ENCODE measurements around the gene TRAPPC10. TPM values are rescaled to one million over a fixed set of nuclear protein-coding genes. Genes with fewer than 3 reads are reported as not detected.

The TRAPPC10 gene
- total and polyA plus RNA-seq, 10 of the 15 experiments (the other 5 are each of a cell fraction or from before 2014, with no cell fraction given), result 1.1 to 39.6 (median 28.2) TPM

DNA sequence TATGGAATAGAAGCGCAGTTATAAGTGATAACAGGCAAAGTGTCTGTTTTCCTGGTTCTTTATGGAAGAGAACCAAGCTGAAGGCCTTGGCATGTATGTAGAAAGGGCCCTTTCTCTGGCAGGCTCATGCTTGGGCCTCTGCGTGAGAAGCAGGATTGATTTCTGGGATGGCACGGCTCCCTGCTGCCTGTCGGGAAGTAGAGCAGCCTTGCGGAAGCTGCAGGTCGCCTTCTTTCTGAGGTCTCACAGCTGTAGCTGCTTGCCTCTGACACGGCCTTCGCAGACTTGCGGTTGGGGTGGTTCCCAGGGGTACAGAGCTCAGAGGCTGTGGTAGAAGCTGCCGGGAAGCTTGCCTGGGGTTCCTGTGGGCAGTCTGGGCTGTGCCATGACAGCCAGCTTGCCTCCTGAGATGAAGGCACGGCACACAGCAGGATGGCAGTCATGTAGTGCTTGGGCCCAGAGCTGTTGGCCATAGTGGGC, 39.4 kb downstream of the TRAPPC10 start:
- ChIA-PET RAD21 (ENCODE audit: unreplicated experiment) (no interaction called here), POLR2A (no interaction called here), SMC1A (ENCODE audit: uncharacterized antibody, unreplicated experiment) (interaction anchor here (0.9 kb wide), 1 partner anchor 24 kb away, joined by 3 read pairs; no protein-coding TSS in a partner anchor), CTCF (interaction anchor here (1.8 kb wide), 1 partner anchor 14 kb away, joined by 4 read pairs; no protein-coding TSS in a partner anchor)
- Histone ChIP-seq H3K9ac (ENCODE audit: control insufficient read depth, insufficient read depth, low read length) (no peak overlapping the region), H3K9me3 (replicated peaks; ENCODE audit: control insufficient read depth, insufficient read depth, low read length) (no peaks in the 10 kb centered on the region), H3K27ac (ENCODE audit: control insufficient read depth, insufficient read depth) (no peak overlapping the region), H3K4me2 (ENCODE audit: control insufficient read depth, insufficient read depth) (no peak overlapping the region), H3K4me1 (ENCODE audit: control insufficient read depth, insufficient read depth, low read length) (no peaks in the 10 kb centered on the region), H3K27me3 (replicated peaks in 1 of 2; ENCODE audit: control insufficient read depth in 2 of 2, insufficient read depth in 2 of 2, low read length in 1 of 2) (no peaks in the 10 kb centered on the region), H3K4me3 (no peak overlapping the region), H2AFZ (ENCODE audit: control insufficient read depth, low read depth, low read length) (no peak overlapping the region), H4K20me1 (ENCODE audit: control insufficient read depth, insufficient read depth) (peaks cover 4% of the 10 kb centered on the region; the same call in 1 of the 2 replicates), H3K79me2 (ENCODE audit: control insufficient read depth, insufficient read depth, low read length) (peaks cover 5% of the 10 kb centered on the region), H3K36me3 (ENCODE audit: control insufficient read depth in 2 of 2, insufficient read depth in 2 of 2, low read length in 1 of 2) (peaks cover 22 to 27% of the 10 kb centered on the region in 2 experiments; a peak in 3 of 4 replicates)
- TF ChIP-seq, protein P1, sequence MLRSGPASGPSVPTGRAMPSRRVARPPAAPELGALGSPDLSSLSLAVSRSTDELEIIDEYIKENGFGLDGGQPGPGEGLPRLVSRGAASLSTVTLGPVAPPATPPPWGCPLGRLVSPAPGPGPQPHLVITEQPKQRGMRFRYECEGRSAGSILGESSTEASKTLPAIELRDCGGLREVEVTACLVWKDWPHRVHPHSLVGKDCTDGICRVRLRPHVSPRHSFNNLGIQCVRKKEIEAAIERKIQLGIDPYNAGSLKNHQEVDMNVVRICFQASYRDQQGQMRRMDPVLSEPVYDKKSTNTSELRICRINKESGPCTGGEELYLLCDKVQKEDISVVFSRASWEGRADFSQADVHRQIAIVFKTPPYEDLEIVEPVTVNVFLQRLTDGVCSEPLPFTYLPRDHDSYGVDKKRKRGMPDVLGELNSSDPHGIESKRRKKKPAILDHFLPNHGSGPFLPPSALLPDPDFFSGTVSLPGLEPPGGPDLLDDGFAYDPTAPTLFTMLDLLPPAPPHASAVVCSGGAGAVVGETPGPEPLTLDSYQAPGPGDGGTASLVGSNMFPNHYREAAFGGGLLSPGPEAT (IDR thresholded peaks at IDR 0.05; ENCODE audit: low read depth), result no peak
- TF ChIP-seq CHD2 (IDR thresholded peaks at IDR 0.05; ENCODE audit: borderline replicate concordance, low read depth, low read length), result no peak
- no peak for TF ChIP-seq HCFC1 (IDR thresholded peaks at IDR 0.05; ENCODE audit: low read length)
- TF ChIP-seq, protein P2, sequence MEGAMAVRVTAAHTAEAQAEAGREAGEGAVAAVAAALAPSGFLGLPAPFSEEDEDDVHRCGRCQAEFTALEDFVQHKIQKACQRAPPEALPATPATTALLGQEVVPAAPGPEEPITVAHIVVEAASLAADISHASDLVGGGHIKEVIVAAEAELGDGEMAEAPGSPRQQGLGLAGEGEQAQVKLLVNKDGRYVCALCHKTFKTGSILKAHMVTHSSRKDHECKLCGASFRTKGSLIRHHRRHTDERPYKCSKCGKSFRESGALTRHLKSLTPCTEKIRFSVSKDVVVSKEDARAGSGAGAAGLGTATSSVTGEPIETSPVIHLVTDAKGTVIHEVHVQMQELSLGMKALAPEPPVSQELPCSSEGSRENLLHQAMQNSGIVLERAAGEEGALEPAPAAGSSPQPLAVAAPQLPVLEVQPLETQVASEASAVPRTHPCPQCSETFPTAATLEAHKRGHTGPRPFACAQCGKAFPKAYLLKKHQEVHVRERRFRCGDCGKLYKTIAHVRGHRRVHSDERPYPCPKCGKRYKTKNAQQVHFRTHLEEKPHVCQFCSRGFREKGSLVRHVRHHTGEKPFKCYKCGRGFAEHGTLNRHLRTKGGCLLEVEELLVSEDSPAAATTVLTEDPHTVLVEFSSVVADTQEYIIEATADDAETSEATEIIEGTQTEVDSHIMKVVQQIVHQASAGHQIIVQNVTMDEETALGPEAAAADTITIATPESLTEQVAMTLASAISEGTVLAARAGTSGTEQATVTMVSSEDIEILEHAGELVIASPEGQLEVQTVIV (IDR thresholded peaks at IDR 0.05; ENCODE audit: borderline replicate concordance, partially characterized antibody), result no peak
- TF ChIP-seq EP300 (IDR thresholded peaks at IDR 0.05; ENCODE audit: borderline replicate concordance in 1 of 2, control insufficient read depth in 1 of 2, low read depth in 2 of 2, low read length in 2 of 2), result no peak
- TF ChIP-seq, protein P3, sequence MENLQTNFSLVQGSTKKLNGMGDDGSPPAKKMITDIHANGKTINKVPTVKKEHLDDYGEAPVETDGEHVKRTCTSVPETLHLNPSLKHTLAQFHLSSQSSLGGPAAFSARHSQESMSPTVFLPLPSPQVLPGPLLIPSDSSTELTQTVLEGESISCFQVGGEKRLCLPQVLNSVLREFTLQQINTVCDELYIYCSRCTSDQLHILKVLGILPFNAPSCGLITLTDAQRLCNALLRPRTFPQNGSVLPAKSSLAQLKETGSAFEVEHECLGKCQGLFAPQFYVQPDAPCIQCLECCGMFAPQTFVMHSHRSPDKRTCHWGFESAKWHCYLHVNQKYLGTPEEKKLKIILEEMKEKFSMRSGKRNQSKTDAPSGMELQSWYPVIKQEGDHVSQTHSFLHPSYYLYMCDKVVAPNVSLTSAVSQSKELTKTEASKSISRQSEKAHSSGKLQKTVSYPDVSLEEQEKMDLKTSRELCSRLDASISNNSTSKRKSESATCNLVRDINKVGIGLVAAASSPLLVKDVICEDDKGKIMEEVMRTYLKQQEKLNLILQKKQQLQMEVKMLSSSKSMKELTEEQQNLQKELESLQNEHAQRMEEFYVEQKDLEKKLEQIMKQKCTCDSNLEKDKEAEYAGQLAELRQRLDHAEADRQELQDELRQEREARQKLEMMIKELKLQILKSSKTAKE (IDR thresholded peaks at IDR 0.05; ENCODE audit: low read depth, poor library complexity, severe bottlenecking), result no peak
- TF ChIP-seq GABPA (IDR thresholded peaks at IDR 0.05; ENCODE audit: low read depth), result no peak
- TF ChIP-seq NFYA (IDR thresholded peaks at IDR 0.05; ENCODE audit: borderline replicate concordance, low read depth, low read length), result no peak
- no peak for TF ChIP-seq RBBP5 (conservative IDR thresholded peaks at IDR 0.05)
- in situ Hi-C loops (cut with MboI), result loop anchor here (5.0 kb wide), 1 partner anchor 34 kb away; no protein-coding TSS in a partner anchor
- intact Hi-C loops (cut with micrococcal nuclease; ENCODE audit: unreplicated experiment), result no loop called here
- no peak for DNase-seq (ENCODE audit: low read depth, low spot score)
- BruUV-seq (replicated peaks), result no TSS peak
- FAIRE-seq, result no peak
- ATAC-seq, result no peak
- WGBS (ENCODE audit: insufficient coverage, insufficient replicate concordance, low lambda C conversion rate, missing lambda C conversion rate), result 71% methylated on average over 11 of the region's 11 CpGs

Data from GM12878 (cell line).